Ureter (tissue), 1 donor: ENCODE data around the gene MICALL2. TPM values are rescaled to one million over a fixed set of nuclear protein-coding genes. Genes with fewer than 3 reads are reported as not detected.

Source experiments
- DNase-seq: peaks from one replicate; pipeline ENCODE4 v3.0.0-alpha.2; 2020; ENCODE audit warnings: low spot score
- total RNA-seq: library from RNA; stranded (reverse); gene quantifications from one replicate; pipeline ENCODE4 v1.2.4, GENCODE V29; 2023
- donor health status: DM: yes; HTN: yes; CAD: no.

Gene MICALL2
- total RNA-seq, 1 donor from 2014 or later, result 54.7 TPM

DNA sequence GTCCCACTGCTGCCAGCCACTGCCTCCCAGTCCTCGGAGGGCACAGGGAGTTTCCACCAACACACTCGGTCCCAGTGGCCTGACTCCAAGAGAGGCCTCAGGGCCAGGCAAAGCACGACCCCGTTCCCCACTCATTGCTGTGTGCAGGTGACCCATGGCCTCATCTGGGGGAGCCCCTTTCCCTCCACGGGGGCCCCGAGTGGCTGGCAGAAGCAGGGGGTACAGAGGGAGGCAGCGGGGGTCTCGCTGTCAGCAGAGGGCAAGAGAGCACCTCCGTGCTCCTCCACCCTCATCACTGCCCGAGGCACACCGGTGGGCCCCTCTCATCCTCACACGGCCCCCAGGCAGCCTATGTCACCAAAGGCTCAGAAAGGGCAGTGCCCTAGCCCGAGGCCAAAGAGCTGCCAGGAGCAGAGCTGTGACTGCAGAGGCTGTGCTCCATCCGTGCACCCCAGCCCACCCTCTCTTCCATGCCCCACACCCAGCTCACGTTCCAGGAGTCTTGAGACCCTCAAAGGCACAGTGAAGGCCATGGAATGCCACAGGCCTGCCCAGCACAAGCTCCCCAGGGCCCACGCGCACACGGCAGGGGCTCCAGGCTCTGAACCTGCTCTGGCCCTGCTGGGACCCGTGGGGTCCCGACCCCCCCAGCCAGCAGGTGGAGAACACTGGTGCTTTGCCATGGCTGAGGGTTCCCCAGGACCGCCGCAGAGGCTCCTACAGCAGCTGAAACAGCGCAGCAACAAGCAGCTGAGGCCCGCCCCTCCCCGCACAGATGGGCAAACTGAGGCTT, 25.9 kb downstream of the MICALL2 start:
- DNase-seq, result no peak

- DNase-seq, result peak; percentile 73
These were observed 26.7 kb downstream of the MICALL2 start for GRCh38 chr7:1432411-1433082.

DNA sequence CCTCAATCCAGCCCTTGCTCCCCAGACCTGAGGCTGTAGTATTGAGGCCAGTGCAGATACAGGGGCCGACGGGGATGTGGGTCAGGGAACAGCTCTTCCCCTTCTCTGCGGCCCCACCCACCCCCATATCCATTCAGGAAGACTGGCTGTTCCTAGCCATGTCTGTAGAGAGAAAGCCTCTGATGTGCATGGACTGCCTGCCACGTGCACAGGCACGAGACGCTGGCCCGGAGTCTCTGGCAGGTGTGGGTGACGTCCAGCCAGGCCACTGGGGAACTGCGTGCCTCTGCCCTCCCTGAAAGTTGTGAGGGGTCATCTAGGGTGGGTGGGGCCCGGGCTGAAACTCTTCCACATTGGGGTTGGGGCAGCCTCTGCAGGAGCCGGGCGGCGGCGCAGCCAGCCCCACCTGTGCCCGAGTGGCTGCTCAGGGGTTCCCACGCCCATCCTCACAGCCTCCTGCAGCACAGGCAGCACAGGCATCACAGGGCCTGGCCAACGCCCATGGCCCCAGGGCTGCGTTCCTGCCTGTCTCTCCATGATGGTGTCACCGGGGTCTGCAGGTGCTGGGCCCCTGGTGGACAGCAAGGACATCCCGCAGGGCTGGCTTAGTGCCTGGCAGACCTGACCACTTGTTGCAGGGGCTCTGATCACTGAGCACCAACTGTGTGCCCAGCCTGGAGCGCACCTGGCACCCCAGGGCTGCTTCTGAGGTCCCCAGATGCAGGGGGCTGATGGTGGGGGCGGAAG, 27.5 kb downstream of the MICALL2 start:
- no peak for DNase-seq

GRCh38 chr7:1431226-1431625, 28.0 kb downstream of the MICALL2 start:
- no peak for DNase-seq

DNA sequence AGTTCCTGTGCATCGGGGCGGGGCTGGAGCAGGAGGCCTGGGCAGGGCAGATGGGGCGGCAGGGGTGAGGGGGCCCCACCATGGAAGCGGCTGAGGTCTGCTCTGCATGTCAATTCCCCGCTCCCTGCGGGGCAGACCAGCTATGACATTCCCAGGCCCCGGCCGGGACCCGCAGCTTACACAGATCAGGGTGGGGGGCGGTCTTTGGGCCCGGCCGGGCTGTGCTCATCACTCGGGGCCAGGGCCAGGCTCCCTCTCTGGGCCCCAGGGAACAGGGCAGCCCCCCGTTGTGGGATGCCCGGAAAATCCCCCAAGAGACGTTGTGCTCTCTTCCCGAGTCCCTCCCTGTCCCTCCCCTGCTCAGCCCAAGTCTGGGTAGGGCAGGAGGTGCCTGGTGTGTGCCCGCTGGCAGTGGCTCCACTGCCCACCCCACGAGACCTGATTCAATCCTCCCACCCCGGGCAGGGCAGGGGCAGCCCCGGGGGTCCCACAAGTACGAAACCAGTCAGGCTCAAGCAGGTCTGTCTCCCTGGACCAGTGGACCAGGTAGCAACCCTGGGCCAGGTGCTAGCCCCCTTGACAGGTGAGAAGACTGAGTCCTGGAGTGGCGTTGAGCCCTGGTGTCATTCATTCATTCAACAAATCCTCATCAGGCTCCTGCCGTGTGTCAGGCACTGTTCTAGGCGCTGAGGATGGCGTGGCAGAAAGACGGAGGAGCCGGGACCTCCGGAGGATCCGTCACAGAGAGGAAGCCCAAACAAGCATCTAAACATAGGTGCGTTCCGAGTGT, 29.0 kb downstream of the MICALL2 start:
- no peak for DNase-seq

- DNase-seq, result no peak
These were observed 30.2 kb downstream of the MICALL2 start for GRCh38 chr7:1428941-1429501.

GRCh38 chr7:1427064-1427657, 32.1 kb downstream of the MICALL2 start:
- no peak for DNase-seq

DNA sequence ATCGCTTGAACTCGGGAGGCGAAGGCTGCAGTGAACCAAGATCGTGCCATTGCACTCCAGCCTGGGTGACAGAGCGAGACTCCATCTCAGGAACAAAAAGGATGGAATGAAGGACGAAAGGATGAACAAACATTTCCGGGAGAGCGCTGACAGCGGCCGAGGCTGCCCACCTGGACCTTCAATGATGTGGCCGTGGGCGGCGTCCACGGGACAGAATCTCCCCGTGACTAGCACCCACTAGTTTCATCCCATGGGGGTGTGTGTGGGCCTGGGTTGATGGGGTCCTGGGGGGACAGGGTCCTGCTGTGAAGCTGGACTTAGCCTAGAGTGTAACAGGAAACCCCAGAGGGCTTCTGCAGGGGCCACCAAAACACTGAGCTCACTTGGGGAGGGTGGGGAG, 32.8 kb downstream of the MICALL2 start:
- DNase-seq, result no peak

GRCh38 chr7:1425292-1426136, 33.8 kb downstream of the MICALL2 start:
- no peak for DNase-seq

DNA sequence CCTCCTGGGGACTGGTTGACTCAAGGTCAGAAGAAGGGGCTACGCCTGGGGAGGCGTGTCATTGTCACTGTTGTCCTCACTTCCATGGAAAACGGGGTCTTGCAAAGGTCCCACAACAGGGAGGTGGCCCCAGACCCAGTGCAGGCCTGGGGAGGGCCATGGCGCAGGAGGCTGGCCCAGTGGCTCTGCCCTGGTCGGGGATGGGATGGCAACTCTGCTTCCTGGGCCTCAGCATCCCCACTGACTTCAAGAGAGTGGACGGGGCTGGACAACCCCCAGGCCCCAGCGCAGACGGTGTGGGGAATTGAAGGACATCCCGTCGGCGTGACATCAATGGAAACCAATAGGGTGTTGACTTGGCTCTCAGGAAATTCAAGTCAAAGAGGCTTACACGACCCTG, 35.2 kb downstream of the MICALL2 start:
- DNase-seq, result no peak

DNA sequence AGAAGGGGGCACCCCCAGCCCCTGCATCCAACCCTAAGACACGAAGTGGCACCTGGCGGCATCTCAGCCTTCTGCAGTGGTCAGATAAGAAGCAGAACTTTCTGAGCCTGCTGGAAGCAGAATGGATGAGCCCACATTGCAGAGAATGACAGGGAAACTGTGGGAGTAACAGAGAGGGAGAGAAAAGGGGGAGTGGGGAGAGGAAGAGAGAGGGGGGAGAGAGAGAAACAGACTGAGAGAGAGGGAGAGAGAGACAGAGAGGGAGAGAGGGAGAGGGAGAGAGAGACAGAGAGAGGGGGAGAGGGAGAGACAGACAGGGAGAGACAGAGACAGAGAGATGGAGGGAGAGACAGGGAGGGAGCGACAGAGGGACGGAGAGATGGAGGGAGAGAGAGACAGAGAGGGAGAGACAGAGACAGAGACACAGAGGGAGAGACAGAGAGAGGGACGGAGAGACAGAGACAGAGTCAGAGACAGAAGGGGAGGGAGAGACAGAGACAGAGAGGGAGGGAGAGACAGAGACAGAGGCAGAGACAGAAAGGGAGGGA, 35.9 kb downstream of the MICALL2 start:
- no peak for DNase-seq

GRCh38 chr7:1422512-1423263, 36.6 kb downstream of the MICALL2 start:
- no peak for DNase-seq

GRCh38 chr7:1421946-1422345, 37.3 kb downstream of the MICALL2 start:
- no peak for DNase-seq

GRCh38 chr7:1421020-1421790, 38.1 kb downstream of the MICALL2 start:
- DNase-seq, result no peak

GRCh38 chr7:1419688-1420087, 39.6 kb downstream of the MICALL2 start:
- no peak for DNase-seq

- DNase-seq, result no peak
These were observed 40.0 kb downstream of the MICALL2 start for GRCh38 chr7:1419310-1419634.

GRCh38 chr7:1418505-1419309, 40.6 kb downstream of the MICALL2 start:
- no peak for DNase-seq
